Inflammatory macrophage treated with lipopolysaccharide for 1 hour (primary cell): ENCODE results near the gene CTR9.

Experiments
- DNase-seq, 2 donors: peaks; one replicate each; pipeline ENCODE4 v3.0.0-alpha.2; 2020 to 2022

The CTR9 gene

GRCh38 chr11:10829139-10829538 lies 78.1 kb downstream of the CTR9 start:
- DNase-seq: no peak
